DMS153 treated with DMSO at 0.1 percent for 48 hours (cell line): ENCODE results near the gene TK1.
"Not testable (repeated sequence)": the region's sequence is repeated elsewhere in the genome, so short reads cannot be mapped to it uniquely, and the experiment has no call there.

Source experiments
- DNase-seq: peaks from one replicate; lab custom pipeline; 2025; ENCODE audit not compliant: unreplicated experiment; lab: John Stamatoyannopoulos, UW

The TK1 gene

GRCh38 chr17:78186692-78187595, at the start of gene TK1, which contains the start of gene AFMID:
Gene TK1 (minus strand): TSS chr17:78187052. CDS start chr17:78186994, 58 bp downstream.
Gene AFMID (plus strand): TSS chr17:78187362. CDS start chr17:78187371, 9 bp downstream.
- peak; percentile 96 for DNase-seq

DNA sequence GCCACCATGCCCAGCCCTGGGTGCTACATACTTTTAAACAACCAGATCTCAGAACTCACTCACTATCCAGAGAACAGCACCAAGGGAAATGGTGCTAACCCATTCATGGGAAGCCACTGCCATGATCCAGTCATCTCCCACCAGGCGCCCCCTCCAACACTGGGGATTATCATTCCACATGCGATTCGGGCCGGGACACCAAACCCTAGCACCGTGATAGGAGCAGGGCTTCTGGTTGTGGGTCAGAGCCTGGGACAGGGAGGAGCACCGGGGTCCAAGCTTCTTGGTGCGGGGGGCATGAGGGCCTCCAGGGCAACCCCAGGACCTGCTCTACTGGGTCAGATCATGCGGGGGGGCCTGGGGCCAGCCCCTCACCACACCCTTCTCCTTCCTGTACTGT, 49.0 kb upstream of the TK1 start:
- no peak for DNase-seq

DNA sequence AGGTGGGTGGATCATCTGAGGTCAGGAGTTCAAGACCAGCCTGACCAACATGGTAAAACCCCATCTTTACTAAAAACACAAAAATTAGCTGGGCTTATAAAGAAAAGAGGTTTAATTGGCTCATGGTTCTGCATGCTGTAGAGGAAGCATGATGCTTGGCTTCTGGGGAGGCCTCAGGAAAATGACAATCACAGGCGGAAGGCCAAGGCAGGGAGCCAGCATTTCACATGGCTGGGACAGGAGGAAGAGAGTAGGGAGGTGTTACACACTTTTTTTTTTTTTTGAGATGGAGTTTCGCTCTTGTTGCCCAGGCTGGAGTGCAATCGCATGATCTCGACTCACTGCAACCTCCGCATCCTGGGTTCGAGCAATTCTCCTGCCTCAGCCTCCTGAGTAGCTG, 48.2 kb upstream of the TK1 start:
- DNase-seq = not testable (repeated sequence)

DNA sequence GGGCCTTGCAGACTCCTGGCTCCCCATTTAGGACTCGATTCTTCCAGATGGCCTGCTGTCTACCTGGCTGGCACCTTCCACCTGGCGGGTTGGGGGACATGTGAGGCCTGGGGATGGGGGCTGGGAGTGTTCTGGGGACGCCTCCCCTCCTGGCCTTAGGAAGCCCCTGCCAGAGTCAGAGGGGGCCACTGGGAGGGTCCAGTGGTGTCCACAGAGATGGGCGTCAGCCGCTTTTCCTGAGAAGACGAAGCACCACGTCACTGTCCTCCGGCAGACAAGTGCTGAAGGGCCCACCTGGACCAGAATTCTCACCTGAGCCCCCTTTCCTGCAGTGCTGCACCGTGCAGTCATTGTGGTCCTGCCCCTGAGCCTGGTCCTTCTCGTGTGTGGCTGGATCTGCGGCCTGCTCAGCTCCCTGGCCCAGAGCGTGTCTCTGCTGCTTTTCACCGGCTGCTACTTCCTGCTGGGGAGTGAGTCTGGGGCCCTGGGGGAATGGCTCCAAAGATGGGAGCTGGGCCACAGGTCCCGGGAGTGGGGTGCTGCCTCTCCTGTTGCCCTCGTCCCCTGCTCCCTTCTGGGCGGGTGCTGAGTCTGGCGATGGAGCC, 47.5 kb upstream of the TK1 start:
- no peak for DNase-seq

DNA sequence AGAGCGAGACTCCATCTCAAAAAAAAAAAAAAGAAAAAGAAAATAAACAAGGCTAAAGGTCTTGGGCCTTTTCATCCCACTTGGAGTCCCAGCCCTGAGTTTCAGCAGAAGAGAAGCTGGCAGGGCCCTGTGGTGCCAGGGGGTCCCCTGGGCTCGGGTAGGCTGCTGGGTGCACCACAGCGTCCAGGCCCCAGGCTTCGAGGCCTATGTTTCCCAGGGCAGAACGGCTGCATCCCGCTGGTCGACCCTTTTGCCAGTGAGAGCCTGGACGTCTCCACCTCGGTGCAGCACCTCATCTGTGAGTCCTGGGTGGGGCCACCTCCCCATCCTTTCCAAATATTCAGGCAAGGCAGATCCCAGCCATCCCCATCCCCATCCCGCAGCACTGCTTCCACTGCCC, 46.8 kb upstream of the TK1 start:
- DNase-seq = no peak

GRCh38 chr17:78232859-78233173, 46.0 kb upstream of the TK1 start:
- DNase-seq = no peak

DNA sequence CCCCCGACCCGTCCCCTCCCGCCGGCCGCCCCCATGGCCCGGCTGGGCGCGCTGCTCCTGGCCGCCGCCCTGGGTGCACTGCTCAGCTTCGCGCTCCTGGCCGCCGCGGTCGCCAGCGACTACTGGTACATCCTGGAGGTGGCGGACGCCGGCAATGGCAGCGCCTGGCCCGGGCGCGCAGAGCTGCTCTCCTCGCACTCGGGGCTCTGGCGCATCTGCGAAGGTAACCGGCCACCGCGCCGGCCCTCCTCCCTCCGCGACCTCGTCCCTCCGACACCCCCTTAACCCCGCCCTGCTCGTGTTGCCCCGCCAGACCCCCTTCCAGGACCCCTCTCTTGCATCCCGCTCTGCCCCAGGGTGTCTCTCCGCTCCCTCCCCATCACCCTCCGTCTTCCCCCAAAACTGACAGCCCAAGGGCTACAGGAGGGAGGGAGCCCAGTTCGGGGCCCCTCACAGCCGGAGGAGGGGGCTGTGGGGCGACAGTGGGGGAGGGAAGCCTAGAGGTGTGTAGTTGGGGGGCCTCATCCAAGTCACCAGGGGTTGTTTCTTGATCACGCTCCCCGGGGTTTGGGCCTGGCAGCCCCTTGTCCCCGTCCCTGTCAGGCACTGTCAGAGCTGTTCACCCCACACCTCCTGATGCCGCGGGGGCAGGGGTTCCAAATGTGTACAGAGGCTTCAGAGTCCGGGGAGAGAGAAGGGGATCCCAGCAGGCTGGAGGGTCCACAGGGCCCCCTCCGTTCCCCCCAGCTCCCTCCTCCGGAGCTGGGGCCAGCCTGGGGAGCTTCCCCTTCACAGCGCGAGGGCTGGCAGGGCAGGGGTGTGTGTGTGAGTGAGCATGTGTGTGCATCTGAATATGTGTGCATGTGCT, 45.4 kb upstream of the TK1 start:
- no peak for DNase-seq

GRCh38 chr17:78230996-78231935, 44.4 kb upstream of the TK1 start, which contains the start of gene TMEM235:
Gene TMEM235 (plus strand): TSS chr17:78231631. CDS start chr17:78232024, 393 bp downstream.
- no peak for DNase-seq

DNA sequence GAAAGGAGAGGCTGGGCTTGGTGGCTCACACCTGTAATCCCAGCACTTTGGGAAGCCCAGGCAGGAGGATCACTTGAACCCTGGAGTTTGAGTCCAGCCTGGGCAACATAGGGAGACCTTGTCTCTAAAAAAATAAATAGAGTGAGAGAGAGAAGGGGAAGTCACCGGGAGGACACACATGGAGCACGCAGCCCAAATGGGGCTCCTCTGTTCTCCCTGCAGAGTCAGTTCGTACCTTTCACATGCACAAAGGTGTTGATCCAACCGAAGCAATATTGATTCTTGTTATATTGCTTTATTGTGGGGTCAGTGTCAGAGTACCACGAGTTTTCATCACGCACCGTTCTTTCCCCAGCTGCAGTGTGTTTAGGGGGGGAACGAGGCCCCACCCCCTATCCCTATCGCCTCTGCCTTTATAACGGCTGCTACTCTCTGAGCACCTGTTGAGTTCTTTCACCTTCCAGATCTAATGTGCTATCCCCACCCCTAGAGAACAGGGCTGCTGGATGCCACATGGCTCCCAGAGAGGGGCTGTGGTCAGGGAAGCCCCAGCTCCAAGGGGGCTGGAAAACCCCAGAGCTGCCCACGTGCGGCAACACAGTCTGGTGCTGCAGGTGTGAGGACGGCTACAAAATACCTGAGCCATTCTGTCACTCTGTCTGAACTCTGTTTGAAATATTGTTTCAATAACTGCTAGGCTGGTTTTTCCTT, 43.6 kb upstream of the TK1 start:
- no peak for DNase-seq

DNA sequence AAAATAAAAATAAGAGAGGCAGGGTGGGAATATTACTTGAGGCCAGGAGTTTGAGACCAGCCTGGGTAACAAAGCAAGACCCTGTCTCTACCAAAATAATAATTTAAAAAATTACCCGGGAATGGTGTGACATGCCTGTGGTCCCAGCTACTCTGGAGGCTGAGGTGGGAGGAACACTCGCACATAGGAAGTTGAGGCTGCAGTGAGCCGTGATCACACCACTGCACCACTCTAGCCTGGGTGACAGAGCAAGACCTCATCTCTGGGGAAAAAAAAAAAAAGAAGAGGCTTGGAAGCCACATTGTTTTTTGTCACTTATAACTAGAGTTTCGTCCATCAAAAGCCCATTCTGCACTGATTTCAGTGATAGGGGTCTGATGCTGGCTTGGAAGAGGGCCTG, 41.3 kb upstream of the TK1 start:
- DNase-seq = no peak

DNA sequence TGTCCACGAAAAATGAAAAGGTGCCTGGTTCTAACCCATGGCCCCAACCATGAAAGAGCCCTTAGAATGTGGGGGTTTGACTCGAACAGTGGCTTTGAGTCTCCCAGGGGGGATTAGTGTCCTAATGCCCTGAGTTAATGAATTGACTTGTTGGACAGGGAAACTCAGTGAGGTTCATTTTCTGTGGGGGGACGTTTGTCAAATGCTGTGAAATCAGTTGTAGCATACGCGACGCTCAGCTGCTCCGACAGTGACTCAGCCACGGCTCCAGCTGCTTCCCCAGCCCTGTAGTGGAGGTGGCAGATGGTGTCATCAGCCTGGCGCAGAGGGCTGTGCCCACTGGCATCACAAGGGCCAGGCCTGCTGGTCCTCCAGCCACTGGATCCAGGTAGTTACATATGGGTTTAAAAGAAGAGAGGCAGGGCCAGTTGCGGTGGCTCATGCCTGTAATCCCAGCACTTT, 40.6 kb upstream of the TK1 start:
- DNase-seq = no peak

DNA sequence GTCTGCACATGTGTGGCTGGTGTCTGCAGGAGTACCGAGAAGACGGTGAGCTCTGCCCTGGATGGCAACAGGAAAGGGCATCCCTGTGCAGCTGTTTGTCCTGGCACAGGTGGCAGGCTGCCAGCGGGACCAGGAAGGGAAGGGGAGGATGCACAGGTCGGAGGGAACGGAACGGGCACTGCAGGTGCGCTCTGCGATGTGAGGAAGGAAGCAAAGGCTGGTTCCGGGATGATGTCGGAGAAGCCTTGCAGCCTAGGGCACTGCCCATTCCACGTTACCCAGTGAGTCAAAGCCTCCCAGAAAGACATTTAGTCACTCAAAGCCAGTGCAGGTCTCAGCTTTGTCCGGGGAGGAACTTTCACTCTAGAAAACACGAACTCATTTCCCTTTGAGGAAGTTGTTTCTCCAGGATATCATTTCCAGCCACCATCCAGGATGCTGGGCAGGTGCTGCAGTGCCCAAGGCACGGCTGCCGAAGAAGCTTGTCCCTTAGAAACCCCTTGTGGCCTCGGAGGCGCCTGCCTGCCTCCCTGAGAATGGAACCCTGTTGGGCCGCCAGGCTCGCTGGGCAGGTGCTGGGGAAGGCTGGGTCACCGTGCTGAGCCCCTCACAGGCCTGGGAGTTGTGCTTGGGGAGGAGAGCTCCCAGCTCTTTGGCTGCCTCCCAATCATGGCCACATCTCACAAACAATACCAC, 40.1 kb upstream of the TK1 start:
- peak; percentile 46 for DNase-seq

- DNase-seq = no peak
Observed at GRCh38 chr17:78226055-78226758, 39.4 kb upstream of the TK1 start.

DNA sequence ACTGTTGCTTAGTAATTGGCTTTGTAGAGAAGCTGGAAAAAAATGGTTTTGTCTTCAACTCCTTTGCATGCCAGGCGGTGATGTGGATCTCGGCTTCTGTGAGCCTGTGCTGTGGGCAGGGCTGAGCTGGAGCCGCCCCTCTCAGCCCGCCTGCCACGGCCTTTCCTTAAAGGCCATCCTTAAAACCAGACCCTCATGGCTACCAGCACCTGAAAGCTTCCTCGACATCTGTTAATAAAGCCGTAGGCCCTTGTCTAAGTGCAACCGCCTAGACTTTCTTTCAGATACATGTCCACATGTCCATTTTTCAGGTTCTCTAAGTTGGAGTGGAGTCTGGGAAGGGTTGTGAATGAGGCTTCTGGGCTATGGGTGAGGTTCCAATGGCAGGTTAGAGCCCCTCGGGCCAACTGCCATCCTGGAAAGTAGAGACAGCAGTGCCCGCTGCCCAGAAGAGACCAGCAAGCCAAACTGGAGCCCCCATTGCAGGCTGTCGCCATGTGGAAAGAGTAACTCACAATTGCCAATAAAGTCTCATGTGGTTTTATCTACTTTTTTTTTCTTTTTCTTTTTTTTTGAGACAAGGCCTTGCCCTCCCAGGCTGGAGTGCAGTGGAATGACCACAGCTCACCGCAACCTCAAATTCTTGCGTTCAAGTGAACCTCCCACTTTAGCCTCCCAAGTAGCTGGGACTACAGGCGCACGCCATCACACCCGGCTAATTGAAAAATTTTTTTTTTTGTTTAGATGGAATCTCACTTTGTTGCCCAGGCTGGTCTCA, 38.4 kb upstream of the TK1 start:
- DNase-seq = no peak

- DNase-seq = no peak
Observed at GRCh38 chr17:78224231-78225087, 37.6 kb upstream of the TK1 start.

DNA sequence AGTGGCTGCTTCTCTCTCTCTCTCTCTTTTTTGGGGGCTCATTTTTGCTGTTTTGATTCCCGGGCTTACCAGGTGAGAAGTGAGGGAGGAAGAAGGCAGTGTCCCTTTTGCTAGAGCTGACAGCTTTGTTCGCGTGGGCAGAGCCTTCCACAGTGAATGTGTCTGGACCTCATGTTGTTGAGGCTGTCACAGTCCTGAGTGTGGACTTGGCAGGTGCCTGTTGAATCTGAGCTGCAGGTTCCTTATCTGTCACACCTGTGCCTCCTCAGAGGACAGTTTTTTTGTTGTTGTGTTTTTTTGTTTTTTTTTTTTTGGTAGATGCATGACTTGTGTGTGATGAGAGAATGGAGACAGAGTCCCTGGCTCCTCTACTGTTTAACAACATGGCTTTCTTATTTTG, 36.9 kb upstream of the TK1 start:
- DNase-seq = no peak

DNA sequence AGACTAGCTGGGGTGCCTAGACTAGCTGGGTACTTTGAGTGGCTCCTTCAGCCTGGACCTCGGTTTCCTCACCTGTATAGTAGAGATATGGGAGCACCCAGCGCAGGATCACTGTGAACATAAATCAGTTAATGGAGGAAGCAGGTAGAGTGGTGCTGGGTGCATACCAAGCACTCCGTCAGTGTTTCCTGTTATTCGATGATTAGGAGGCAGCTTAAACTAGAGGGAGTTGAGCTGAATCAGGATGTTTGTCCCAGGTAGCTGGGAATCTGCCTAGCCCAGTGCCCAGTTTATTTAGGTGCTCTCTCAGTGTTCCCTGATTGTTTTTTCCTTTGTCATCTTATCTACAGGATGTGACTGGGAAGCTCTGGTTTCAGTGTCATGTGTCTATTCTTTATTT, 36.2 kb upstream of the TK1 start:
- DNase-seq = no peak
